A673 (cell line): ENCODE results near the gene ZSWIM9. TPM values are rescaled to one million over a fixed set of nuclear protein-coding genes. Genes with fewer than 3 reads are reported as not detected.

Experiments used
- BruUV-seq: library from RNA; stranded (reverse); fragments of 400-500 nt; replicated peaks from 2 replicates; lab custom pipeline; 2021; lab: Mats Ljungman, UMichigan
- CTCF ChIA-PET: fragments of 300-600 bp; sonication (Branson Sonifier 250); formaldehyde crosslinking; loops from one replicate; lab custom pipeline; 2022; ENCODE audit warnings: antibody characterized with exemption; lab: Charles Lee
- POLR2A ChIA-PET: fragments of 300-600 bp; sonication (Branson Sonifier 250); formaldehyde crosslinking; loops from one replicate; lab custom pipeline; 2022; ENCODE audit warnings: antibody characterized with exemption; ENCODE audit not compliant: low non-redundant PET; lab: Charles Lee
- DNase-seq: peaks from one replicate; pipeline ENCODE4 v3.0.0-alpha.2; 2015; ENCODE audit warnings: low spot score
- H3K27ac ChIP-seq: fragments of 200-600 bp; sonication (generic); 2 replicates; pipeline ENCODE4 v1.5.1; 2016; ENCODE audit warnings: mixed run types, low read depth, mild to moderate bottlenecking, mixed read lengths, antibody characterized with exemption, low read length; ENCODE audit not compliant: poor library complexity, severe bottlenecking
- H3K27me3 ChIP-seq: fragments of 200-600 bp; sonication (generic); replicated peaks from 2 replicates; pipeline ENCODE4 v1.6.1; 2017; ENCODE audit warnings: mixed run types, low read depth, mild to moderate bottlenecking, mixed read lengths, antibody characterized with exemption, low read length; ENCODE audit not compliant: insufficient read depth, poor library complexity
- H3K36me3 ChIP-seq: fragments of 200-600 bp; sonication (generic); 2 replicates; pipeline ENCODE4 v1.6.1; 2016; ENCODE audit warnings: mixed run types, mild to moderate bottlenecking, mixed read lengths, antibody characterized with exemption, low read length; ENCODE audit not compliant: insufficient read depth, poor library complexity, severe bottlenecking
- H3K4me1 ChIP-seq: fragments of 200-600 bp; sonication (generic); 2 replicates; pipeline ENCODE4 v1.6.1; 2017; ENCODE audit warnings: mixed run types, mild to moderate bottlenecking, mixed read lengths, antibody characterized with exemption, low read length; ENCODE audit not compliant: insufficient read depth, poor library complexity, severe bottlenecking
- H3K4me3 ChIP-seq: fragments of 200-600 bp; sonication (generic); 2 replicates; pipeline ENCODE4 v1.5.1; 2016; ENCODE audit warnings: low read depth, mixed run types, mild to moderate bottlenecking, mixed read lengths, low read length; ENCODE audit not compliant: poor library complexity, severe bottlenecking
- H3K9me3 ChIP-seq: fragments of 200-600 bp; sonication (generic); 2 replicates; pipeline ENCODE4 v1.6.1; 2016; ENCODE audit warnings: mixed run types, low read depth, mild to moderate bottlenecking, mixed read lengths, antibody characterized with exemption, low read length; ENCODE audit not compliant: poor library complexity, severe bottlenecking
- EZH2 ChIP-seq: fragments of 200-600 bp; sonication (generic); IDR thresholded peaks from 2 replicates; pipeline ENCODE4 v1.6.1; 2017; ENCODE audit warnings: borderline replicate concordance, low read depth, mild to moderate bottlenecking, mixed read lengths, antibody characterized with exemption, low read length; ENCODE audit not compliant: poor library complexity, severe bottlenecking
- intact Hi-C: fragments of 100-400 bp; cut with micrococcal nuclease; formaldehyde crosslinking; loops from one replicate; pipeline ENCODE4 v1.10.0; 2022; ENCODE audit not compliant: unreplicated experiment
- total RNA-seq: library from RNA; stranded (reverse); gene quantifications from 2 replicates; pipeline ENCODE4 v1.2.3, GENCODE V29; 2021
- TF ChIP-seq, protein P1 (sequence below): fragments of 300-800, 200-600 bp; sonication (generic); conservative IDR thresholded peaks from 2 replicates; pipeline ENCODE4 v1.5.1; 2017; ENCODE audit warnings: low read depth, mild to moderate bottlenecking, antibody characterized with exemption, low read length, moderate library complexity, mixed read lengths

ZSWIM9 gene
- total RNA-seq, 1 experiment from 2014 or later = 12.0 TPM

DNA sequence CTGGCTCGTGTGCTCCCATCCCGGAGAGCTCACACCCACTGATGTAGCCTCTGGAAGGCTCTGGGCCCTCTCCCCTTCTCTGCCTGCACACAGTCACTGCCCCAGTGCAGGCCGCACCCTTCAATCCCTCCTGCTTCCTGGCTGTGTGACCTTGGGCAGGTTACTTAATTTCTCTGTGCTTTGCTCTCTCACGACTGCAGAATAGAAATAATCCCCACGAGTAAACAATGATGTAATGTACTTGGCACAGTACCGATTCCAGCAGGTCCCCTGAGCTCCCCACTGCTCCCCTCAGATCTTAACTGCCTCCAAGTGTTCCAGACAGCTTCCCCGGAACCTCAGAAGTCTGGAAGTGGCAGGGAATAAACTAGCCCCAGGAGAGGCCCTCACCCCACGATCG lies 16.5 kb upstream of the ZSWIM9 start:
- intact Hi-C loops = no loop called here

DNA sequence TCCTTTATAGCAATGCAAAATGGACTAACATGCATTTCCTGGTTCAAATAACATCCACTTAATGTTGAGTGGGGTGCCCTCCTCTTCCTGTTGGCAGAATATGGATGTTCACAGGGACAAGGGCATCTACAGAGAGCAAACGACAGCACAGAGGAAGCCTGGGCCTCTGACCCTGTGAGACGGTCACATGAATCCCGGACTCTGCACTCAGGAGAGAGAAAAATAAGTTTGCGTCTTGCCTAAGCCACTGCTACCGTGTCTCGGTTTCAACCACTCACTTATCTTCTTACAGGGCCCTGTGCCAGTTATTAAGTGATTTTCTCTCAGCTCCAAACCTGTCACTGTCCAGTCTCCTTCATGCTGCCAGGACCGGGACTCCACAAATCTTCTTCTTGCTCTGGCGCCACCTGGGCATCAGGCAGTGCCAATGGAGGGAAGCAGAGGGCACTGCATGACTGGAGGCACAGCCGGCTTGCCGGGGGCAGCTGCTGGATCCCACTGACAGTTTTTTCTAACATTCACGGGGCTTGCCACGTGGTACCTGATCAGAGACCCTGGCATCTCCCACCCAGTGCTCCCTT lies 12.2 kb upstream of the ZSWIM9 start:
- no TSS peak for BruUV-seq
- Histone ChIP-seq H3K36me3 (peaks cover 54% of the 10 kb centered on the region), H3K4me3 (no peak overlapping the region), H3K9me3 (no peaks in the 10 kb centered on the region), H3K27me3 (no peaks in the 10 kb centered on the region), H3K4me1 (peaks cover 13% of the 10 kb centered on the region), H3K27ac (no peak overlapping the region)
- no peak for DNase-seq
- intact Hi-C loops = no loop called here
- CTCF ChIA-PET = no interaction called here
- TF ChIP-seq, protein P1, sequence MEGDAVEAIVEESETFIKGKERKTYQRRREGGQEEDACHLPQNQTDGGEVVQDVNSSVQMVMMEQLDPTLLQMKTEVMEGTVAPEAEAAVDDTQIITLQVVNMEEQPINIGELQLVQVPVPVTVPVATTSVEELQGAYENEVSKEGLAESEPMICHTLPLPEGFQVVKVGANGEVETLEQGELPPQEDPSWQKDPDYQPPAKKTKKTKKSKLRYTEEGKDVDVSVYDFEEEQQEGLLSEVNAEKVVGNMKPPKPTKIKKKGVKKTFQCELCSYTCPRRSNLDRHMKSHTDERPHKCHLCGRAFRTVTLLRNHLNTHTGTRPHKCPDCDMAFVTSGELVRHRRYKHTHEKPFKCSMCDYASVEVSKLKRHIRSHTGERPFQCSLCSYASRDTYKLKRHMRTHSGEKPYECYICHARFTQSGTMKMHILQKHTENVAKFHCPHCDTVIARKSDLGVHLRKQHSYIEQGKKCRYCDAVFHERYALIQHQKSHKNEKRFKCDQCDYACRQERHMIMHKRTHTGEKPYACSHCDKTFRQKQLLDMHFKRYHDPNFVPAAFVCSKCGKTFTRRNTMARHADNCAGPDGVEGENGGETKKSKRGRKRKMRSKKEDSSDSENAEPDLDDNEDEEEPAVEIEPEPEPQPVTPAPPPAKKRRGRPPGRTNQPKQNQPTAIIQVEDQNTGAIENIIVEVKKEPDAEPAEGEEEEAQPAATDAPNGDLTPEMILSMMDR = no peak
- TF ChIP-seq EZH2 = no peak
- POLR2A ChIA-PET = no interaction called here

More for the DNA sequence above, 16.5 kb upstream of the ZSWIM9 start:
- DNase-seq = peak; percentile 54
- no peak for TF ChIP-seq EZH2
- TF ChIP-seq, protein P1 = no peak
- H3K27me3 ChIP-seq = no peaks in the 10 kb centered on the region
- no peak overlapping the region for H3K4me3 ChIP-seq
- no TSS peak for BruUV-seq
- peak overlapping the region; percentile 94 for H3K27ac ChIP-seq
- H3K36me3 ChIP-seq = peaks cover 48% of the 10 kb centered on the region
- H3K4me1 ChIP-seq = peaks cover 26% of the 10 kb centered on the region
- H3K9me3 ChIP-seq = no peaks in the 10 kb centered on the region
- CTCF ChIA-PET = interaction anchor here (0.8 kb wide), 1 partner anchor 435 kb away, joined by 4 read pairs; no protein-coding TSS in a partner anchor
- POLR2A ChIA-PET = interaction anchor here (0.9 kb wide), 1 partner anchor 16 kb away, joined by 13 read pairs; no protein-coding TSS in a partner anchor

GRCh38 chr19:48168689-48169088 lies 1.8 kb upstream of the ZSWIM9 start:
- POLR2A ChIA-PET = no interaction called here

More at GRCh38 chr19:48168689-48169088, 1.8 kb upstream of the ZSWIM9 start:
- H3K27ac ChIP-seq = peak overlapping the region; percentile 28
- H3K36me3 ChIP-seq = peaks cover 20% of the 10 kb centered on the region
- intact Hi-C loops = no loop called here
- CTCF ChIA-PET = interaction anchor here (1.0 kb wide), 1 partner anchor 205 kb away, joined by 6 read pairs; no protein-coding TSS in a partner anchor
- TF ChIP-seq, protein P1 = no peak
- TF ChIP-seq EZH2 = no peak
- BruUV-seq = no TSS peak
- H3K4me3 ChIP-seq = no peak overlapping the region
- no peaks in the 10 kb centered on the region for H3K9me3 ChIP-seq
- no peak for DNase-seq
- no peaks in the 10 kb centered on the region for H3K27me3 ChIP-seq
- peaks cover 20% of the 10 kb centered on the region for H3K4me1 ChIP-seq
